Fibroblast of the aortic adventitia (primary cell): ENCODE data around the gene NFIA. TPM values are rescaled to one million over a fixed set of nuclear protein-coding genes. Genes with fewer than 3 reads are reported as not detected.
A peak's percentile ranks its signal among the peaks of the same experiment; 100 is the strongest.

ENCODE experiments used
- DNase-seq: peaks from one replicate; pipeline ENCODE4 v3.0.0-alpha.2; 2010; ENCODE audit warnings: low read depth
- H3K4me3 ChIP-seq: 2 replicates; pipeline ENCODE4 v1.5.1; 2011; ENCODE audit warnings: low read depth, mild to moderate bottlenecking, control low read depth, low read length, moderate library complexity
- CTCF ChIP-seq: IDR thresholded peaks from 2 replicates; pipeline ENCODE4 v1.5.1; 2011; ENCODE audit warnings: mild to moderate bottlenecking, low read length, control low read depth, inconsistent platforms; ENCODE audit not compliant: insufficient read depth
- total RNA-seq: library from RNA; depleted of rRNA; stranded (reverse); fragments of >200 nt; gene quantifications from 2 replicates; pipeline ENCODE4 v1.2.3, GENCODE V29; 2012; ENCODE audit warnings: low replicate concordance

The NFIA gene
- total RNA-seq, 1 donor, result 32.0 TPM

GRCh38 chr1:61254634-61255357, 172.4 kb downstream of the NFIA start:
- no peak for TF ChIP-seq CTCF
- peak; percentile 81 for DNase-seq
- H3K4me3 ChIP-seq, result peak overlapping the region; percentile 60

- no peak for DNase-seq
- H3K4me3 ChIP-seq, result peak overlapping the region; percentile 60
- no peak for TF ChIP-seq CTCF
These were observed 173.0 kb downstream of the NFIA start for GRCh38 chr1:61255358-61255703.

- peak; percentile 56 for DNase-seq
- TF ChIP-seq CTCF, result no peak
These were observed 177.2 kb downstream of the NFIA start for GRCh38 chr1:61259379-61260148.

GRCh38 chr1:61260171-61260570, 177.8 kb downstream of the NFIA start:
- no peak overlapping the region for H3K4me3 ChIP-seq
- no peak for TF ChIP-seq CTCF
- DNase-seq, result no peak

More at GRCh38 chr1:61259379-61260148, 177.2 kb downstream of the NFIA start:
- no peak overlapping the region for H3K4me3 ChIP-seq

GRCh38 chr1:61261595-61261994, 179.2 kb downstream of the NFIA start:
- no peak for DNase-seq
- TF ChIP-seq CTCF, result no peak
- H3K4me3 ChIP-seq, result no peak overlapping the region

GRCh38 chr1:61263905-61264824, 181.8 kb downstream of the NFIA start:
- H3K4me3 ChIP-seq, result no peak overlapping the region
- no peak for TF ChIP-seq CTCF
- no peak for DNase-seq
